ENCODE results near the gene CYCS. TPM values are rescaled to one million over a fixed set of nuclear protein-coding genes. Genes with fewer than 3 reads are reported as not detected.

CYCS gene
- total RNA-seq, 3 donors from 2014 or later (not counting 1 experiment from before 2014, with no cell fraction given), result 124 to 197 (median 167) TPM

DNA sequence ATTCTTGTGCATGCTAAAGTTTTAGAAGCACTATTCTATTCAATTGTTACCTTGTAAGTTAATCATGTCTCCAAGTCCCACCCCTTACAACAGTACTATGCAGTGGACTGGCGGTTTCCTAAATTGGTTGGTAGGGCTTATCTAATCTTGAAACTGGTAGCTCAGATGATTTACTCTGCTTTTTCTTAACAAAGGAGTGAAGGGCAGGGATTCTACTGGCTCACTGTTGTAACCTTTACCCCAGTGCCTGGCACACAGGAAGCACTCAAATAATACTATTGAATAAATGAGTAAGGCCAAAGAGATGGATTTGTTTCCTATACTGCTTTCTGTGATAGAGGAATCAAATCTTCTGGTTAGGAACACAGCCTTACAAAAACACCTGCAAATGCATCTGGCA, 46.0 kb upstream of the CYCS start:
- H3K9me3 ChIP-seq (ENCODE audit: control insufficient read depth, insufficient read depth, low read length), result no peaks in the 10 kb centered on the region
- H3K27ac ChIP-seq (ENCODE audit: low read length), result no peak overlapping the region
- ATAC-seq (no peak), DNase-seq (no peak)
- peaks cover 7% of the 10 kb centered on the region for H3K36me3 Mint-ChIP-seq
- H3K4me3 ChIP-seq (ENCODE audit: low read length), result no peak overlapping the region
- H3K4me1 Mint-ChIP-seq, result peaks cover 0 to 8% of the 10 kb centered on the region in 2 donors
- no peaks in the 10 kb centered on the region for H3K27me3 Mint-ChIP-seq (ENCODE audit: low read depth in 2 of 2)
- H3K36me3 ChIP-seq (ENCODE audit: control insufficient read depth, insufficient read depth, low read length), result peaks cover 4% of the 10 kb centered on the region
- no peaks in the 10 kb centered on the region for H3K4me1 ChIP-seq (ENCODE audit: control insufficient read depth, insufficient read depth, low read length)
- intact Hi-C loops (cut with micrococcal nuclease), result no loop called here
- WGBS (ENCODE audit: insufficient coverage), result 90% methylated on average over 1 of the region's 1 CpG
- TF ChIP-seq, protein P1, sequence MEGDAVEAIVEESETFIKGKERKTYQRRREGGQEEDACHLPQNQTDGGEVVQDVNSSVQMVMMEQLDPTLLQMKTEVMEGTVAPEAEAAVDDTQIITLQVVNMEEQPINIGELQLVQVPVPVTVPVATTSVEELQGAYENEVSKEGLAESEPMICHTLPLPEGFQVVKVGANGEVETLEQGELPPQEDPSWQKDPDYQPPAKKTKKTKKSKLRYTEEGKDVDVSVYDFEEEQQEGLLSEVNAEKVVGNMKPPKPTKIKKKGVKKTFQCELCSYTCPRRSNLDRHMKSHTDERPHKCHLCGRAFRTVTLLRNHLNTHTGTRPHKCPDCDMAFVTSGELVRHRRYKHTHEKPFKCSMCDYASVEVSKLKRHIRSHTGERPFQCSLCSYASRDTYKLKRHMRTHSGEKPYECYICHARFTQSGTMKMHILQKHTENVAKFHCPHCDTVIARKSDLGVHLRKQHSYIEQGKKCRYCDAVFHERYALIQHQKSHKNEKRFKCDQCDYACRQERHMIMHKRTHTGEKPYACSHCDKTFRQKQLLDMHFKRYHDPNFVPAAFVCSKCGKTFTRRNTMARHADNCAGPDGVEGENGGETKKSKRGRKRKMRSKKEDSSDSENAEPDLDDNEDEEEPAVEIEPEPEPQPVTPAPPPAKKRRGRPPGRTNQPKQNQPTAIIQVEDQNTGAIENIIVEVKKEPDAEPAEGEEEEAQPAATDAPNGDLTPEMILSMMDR (IDR thresholded peaks at IDR 0.05), result no peak
- no peak overlapping the region for H3K27ac Mint-ChIP-seq
- no peak overlapping the region for H3K4me3 Mint-ChIP-seq
- no peaks in the 10 kb centered on the region for H3K27me3 ChIP-seq (ENCODE audit: control insufficient read depth, insufficient read depth, low read length)
- no peaks in the 10 kb centered on the region for H3K9me3 Mint-ChIP-seq

DNA sequence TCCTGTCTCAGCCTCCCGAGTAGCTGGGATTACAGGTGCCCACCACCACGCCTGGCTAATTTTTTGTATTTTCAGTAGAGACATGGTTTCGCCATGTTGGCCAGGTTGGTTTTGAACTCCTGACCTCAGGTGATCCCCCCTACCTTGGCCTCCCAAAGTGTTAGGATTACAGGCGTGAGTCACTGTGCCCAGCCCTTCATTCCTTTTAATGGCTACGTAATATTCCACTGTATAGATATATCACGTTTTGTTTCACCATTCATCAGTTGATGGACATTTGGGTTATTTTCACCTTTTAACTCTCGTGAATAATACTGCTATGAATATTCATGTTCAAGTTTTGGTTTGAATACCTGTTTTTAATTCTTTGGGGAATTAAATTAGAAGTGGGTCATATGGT, 44.6 kb upstream of the CYCS start:
- H3K4me3 Mint-ChIP-seq, result no peak overlapping the region
- no peak overlapping the region for H3K4me3 ChIP-seq (ENCODE audit: low read length)
- DNase-seq (no peak), ATAC-seq (no peak)
- WGBS (ENCODE audit: insufficient coverage), result 98% methylated on average over 7 of the region's 7 CpGs
- no peak overlapping the region for H3K27ac ChIP-seq (ENCODE audit: low read length)
- intact Hi-C loops (cut with micrococcal nuclease), result no loop called here
- no peaks in the 10 kb centered on the region for H3K4me1 ChIP-seq (ENCODE audit: control insufficient read depth, insufficient read depth, low read length)
- H3K9me3 Mint-ChIP-seq, result no peaks in the 10 kb centered on the region
- H3K27me3 ChIP-seq (ENCODE audit: control insufficient read depth, insufficient read depth, low read length), result no peaks in the 10 kb centered on the region
- H3K36me3 Mint-ChIP-seq, result peaks cover 7% of the 10 kb centered on the region
- peaks cover 0 to 8% of the 10 kb centered on the region in 2 donors for H3K4me1 Mint-ChIP-seq
- H3K36me3 ChIP-seq (ENCODE audit: control insufficient read depth, insufficient read depth, low read length), result peaks cover 4% of the 10 kb centered on the region
- no peaks in the 10 kb centered on the region for H3K9me3 ChIP-seq (ENCODE audit: control insufficient read depth, insufficient read depth, low read length)
- H3K27ac Mint-ChIP-seq, result no peak overlapping the region
- H3K27me3 Mint-ChIP-seq (ENCODE audit: low read depth in 2 of 2), result no peaks in the 10 kb centered on the region
- TF ChIP-seq, protein P1 (IDR thresholded peaks at IDR 0.05), result no peak

DNA sequence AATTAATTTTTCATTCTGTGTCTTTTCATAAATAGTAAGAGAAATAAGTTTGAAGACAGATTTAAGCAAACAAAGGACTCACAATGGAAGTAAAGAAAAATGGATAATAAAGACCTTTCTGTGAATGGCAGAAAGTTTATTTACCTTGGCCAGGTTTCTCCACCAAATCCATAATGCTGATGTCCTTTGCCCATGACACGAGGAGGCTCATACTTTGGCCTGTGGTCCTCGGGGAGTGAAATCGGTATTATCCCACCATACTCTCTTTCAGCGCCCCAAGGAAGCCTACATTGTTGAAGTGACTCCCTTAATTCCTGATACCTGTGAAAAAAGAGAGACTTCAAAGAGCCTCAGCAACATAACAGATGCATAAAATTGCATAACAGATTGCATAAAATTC, 43.1 kb upstream of the CYCS start:
- no peak overlapping the region for H3K4me3 Mint-ChIP-seq
- no peaks in the 10 kb centered on the region for H3K27me3 ChIP-seq (ENCODE audit: control insufficient read depth, insufficient read depth, low read length)
- no peak overlapping the region for H3K27ac ChIP-seq (ENCODE audit: low read length)
- no peaks in the 10 kb centered on the region for H3K27me3 Mint-ChIP-seq (ENCODE audit: low read depth in 2 of 2)
- DNase-seq (no peak), ATAC-seq (no peak)
- no peak overlapping the region for H3K4me3 ChIP-seq (ENCODE audit: low read length)
- intact Hi-C loops (cut with micrococcal nuclease), result no loop called here
- peaks cover 0 to 8% of the 10 kb centered on the region in 2 donors for H3K4me1 Mint-ChIP-seq
- 95% methylated on average over 4 of the region's 4 CpGs for WGBS (ENCODE audit: insufficient coverage)
- H3K36me3 Mint-ChIP-seq, result peaks cover 7% of the 10 kb centered on the region
- no peak overlapping the region for H3K27ac Mint-ChIP-seq
- H3K4me1 ChIP-seq (ENCODE audit: control insufficient read depth, insufficient read depth, low read length), result no peaks in the 10 kb centered on the region
- no peaks in the 10 kb centered on the region for H3K9me3 Mint-ChIP-seq
- H3K36me3 ChIP-seq (ENCODE audit: control insufficient read depth, insufficient read depth, low read length), result peaks cover 4% of the 10 kb centered on the region
- TF ChIP-seq, protein P1 (IDR thresholded peaks at IDR 0.05), result no peak
- H3K9me3 ChIP-seq (ENCODE audit: control insufficient read depth, insufficient read depth, low read length), result no peaks in the 10 kb centered on the region

DNA sequence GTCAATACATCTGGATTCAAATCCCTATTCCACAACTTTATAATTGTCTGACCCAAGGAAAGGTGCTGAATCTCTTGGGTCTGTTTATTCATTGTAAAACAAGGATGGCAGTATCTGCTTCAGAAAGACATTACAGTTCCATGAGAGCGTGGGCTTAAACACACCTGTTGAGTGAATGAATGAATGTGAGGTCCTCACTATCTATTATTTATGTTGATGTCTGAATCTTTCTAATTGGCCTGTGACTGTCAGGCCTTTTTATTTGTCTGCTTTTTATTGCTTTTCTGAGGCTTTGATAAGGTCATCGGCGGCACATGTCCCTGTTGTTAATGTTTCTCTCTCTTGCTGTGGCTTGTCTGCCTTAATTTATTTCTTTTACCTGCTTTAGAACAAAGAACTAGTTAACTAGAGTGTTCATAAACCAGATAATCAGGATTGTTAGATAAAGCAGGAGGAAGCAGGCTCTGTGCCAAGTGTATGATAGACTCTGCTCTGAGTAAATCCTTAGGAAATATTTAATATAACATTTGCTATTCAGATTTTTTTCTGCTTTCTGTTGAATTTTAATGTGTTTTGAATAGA, 42.3 kb upstream of the CYCS start:
- intact Hi-C loops (cut with micrococcal nuclease), result no loop called here

More for the DNA sequence above, 42.3 kb upstream of the CYCS start:
- TF ChIP-seq, protein P1 (IDR thresholded peaks at IDR 0.05), result no peak
- Histone ChIP-seq H3K27me3 (ENCODE audit: control insufficient read depth, insufficient read depth, low read length) (no peaks in the 10 kb centered on the region), H3K4me1 (ENCODE audit: control insufficient read depth, insufficient read depth, low read length) (no peaks in the 10 kb centered on the region), H3K27ac (ENCODE audit: low read length) (no peak overlapping the region), H3K9me3 (ENCODE audit: control insufficient read depth, insufficient read depth, low read length) (no peaks in the 10 kb centered on the region), H3K36me3 (ENCODE audit: control insufficient read depth, insufficient read depth, low read length) (peaks cover 4% of the 10 kb centered on the region), H3K4me3 (ENCODE audit: low read length) (no peak overlapping the region)
- DNase-seq (no peak), ATAC-seq (no peak)
- peaks cover 0 to 5% of the 10 kb centered on the region in 2 donors for H3K4me1 Mint-ChIP-seq
- H3K36me3 Mint-ChIP-seq, result peaks cover 7% of the 10 kb centered on the region
- no peak overlapping the region for H3K4me3 Mint-ChIP-seq
- H3K9me3 Mint-ChIP-seq, result no peaks in the 10 kb centered on the region
- H3K27ac Mint-ChIP-seq, result no peak overlapping the region
- 98% methylated on average over 3 of the region's 3 CpGs for WGBS (ENCODE audit: insufficient coverage)
- H3K27me3 Mint-ChIP-seq (ENCODE audit: low read depth in 2 of 2), result no peaks in the 10 kb centered on the region

Data from natural killer cell (primary cell).